GM10248 (cell line): ENCODE results near the gene AKR1C1.
"Not testable (repeated sequence)": the region's sequence is repeated elsewhere in the genome, so short reads cannot be mapped to it uniquely, and the experiment has no call there.

Experiments
- CTCF ChIA-PET: fragments of 300-600 bp; sonication (Branson Sonifier 250); formaldehyde crosslinking; extraction: SDS; loops from one replicate; lab custom pipeline; 2021; ENCODE audit warnings: antibody characterized with exemption; lab: Yijun Ruan, JAX
- POLR2A ChIA-PET: fragments of 350-650 bp; sonication (Branson Sonifier 250); formaldehyde crosslinking; extraction: SDS; loops from one replicate; lab custom pipeline; 2020; ENCODE audit warnings: antibody characterized with exemption; lab: Yijun Ruan, JAX
- DNase-seq: peaks from one replicate; pipeline ENCODE4 v3.0.0; 2012; ENCODE audit errors: extremely low spot score
- TF ChIP-seq, protein P1 (sequence below): IDR thresholded peaks from 2 replicates; pipeline ENCODE4 v1.5.1; 2012; ENCODE audit warnings: mild to moderate bottlenecking, low read depth; ENCODE audit errors: extremely low read depth, missing control alignments, control extremely low read depth

AKR1C1 gene

DNA sequence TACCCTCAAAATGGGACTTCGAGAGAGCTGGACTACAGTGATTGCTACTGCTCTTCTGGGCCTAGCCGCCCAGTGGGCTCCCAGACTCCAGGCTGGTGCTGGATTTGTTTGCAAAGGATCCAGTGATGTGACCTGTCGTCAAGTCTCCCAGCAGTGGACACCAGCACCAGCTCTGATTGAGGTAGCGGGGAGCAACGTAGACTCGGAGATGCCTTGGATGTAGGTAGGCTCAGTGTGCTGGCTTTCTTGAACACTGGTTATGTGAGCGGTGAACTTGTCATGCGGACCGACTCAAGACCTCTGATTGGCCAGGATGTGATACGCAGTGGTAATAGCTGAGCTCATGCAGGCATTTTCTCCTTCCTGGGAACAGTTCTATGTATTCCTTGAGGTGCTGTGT is 21.0 kb downstream of the AKR1C1 start:
- ChIA-PET POLR2A (interaction anchor here (0.6 kb wide), 1 partner anchor 598 kb away, joined by 6 read pairs; no protein-coding TSS in a partner anchor), CTCF (interaction anchor here (1.7 to 5.0 kb wide), 2 partner anchors 134 to 169 kb away, joined by 4 to 52 read pairs; no protein-coding TSS in a partner anchor)
- TF ChIP-seq, protein P1, sequence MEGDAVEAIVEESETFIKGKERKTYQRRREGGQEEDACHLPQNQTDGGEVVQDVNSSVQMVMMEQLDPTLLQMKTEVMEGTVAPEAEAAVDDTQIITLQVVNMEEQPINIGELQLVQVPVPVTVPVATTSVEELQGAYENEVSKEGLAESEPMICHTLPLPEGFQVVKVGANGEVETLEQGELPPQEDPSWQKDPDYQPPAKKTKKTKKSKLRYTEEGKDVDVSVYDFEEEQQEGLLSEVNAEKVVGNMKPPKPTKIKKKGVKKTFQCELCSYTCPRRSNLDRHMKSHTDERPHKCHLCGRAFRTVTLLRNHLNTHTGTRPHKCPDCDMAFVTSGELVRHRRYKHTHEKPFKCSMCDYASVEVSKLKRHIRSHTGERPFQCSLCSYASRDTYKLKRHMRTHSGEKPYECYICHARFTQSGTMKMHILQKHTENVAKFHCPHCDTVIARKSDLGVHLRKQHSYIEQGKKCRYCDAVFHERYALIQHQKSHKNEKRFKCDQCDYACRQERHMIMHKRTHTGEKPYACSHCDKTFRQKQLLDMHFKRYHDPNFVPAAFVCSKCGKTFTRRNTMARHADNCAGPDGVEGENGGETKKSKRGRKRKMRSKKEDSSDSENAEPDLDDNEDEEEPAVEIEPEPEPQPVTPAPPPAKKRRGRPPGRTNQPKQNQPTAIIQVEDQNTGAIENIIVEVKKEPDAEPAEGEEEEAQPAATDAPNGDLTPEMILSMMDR: no peak
- DNase-seq: no peak

DNA sequence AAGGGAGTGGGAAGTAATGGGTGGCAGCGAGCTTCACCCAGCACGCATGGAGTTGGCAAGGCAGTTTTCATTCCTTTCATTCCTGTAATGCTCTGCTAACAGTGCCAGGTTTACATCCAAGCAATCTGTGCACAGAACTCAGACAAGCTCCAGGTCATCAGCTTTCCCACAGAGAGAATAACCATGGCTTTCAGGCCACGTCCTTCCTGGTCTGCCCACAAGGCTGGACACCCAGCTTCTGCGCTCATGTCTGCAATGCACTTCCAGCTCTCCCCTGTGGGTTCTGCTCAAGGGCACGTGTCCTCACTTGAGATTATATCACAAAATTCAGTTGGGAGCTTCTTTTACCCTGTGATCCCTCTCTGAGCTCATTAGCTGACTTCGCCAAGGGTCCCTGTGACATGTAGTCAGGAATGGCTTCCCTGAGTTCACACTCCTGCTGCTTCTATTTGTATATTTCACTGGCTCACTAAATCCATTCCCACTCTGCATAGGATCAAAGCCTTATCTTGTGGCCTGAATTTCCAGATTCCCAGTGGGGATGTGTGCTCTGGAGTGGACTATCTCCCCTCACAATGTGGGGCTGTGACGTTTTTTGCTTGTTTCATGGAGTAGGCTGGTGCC is 21.9 kb downstream of the AKR1C1 start:
- DNase-seq: no peak
- POLR2A ChIA-PET: no interaction called here
- CTCF ChIA-PET: interaction anchor here (1.7 to 5.0 kb wide), 2 partner anchors 135 to 170 kb away, joined by 4 to 52 read pairs; no protein-coding TSS in a partner anchor

DNA sequence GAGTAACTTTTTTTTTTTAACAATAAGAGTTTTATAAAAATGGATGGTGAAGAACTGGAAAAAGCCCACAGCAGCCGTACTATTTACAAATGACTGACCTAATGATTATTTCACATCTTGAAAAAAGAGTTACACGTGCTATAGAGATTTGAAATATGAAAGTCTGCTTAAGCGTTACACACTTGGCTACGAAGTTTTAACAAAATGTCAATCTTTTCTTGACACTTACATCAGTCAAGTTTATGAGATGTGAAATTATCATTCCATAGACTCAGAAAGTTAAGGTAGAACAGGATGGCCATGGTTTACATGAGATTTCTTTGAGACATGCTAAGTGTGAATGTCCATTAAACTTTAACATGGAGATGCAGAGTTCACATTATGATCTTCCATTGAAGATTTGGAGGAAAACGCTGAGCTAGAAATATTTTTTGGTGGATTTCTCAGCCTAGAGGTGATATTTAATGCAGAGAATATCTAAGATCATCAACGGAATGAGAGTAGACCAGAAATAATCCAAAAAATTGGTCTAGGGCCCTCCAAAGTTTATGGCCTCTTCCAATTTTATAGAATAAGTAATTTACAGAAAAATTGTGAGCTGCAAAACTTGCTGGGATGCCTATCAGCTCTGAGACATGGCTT is 24.9 kb downstream of the AKR1C1 start:
- CTCF ChIA-PET, POLR2A ChIA-PET, DNase-seq: not testable (repeated sequence)

More for the DNA sequence above, 21.9 kb downstream of the AKR1C1 start:
- TF ChIP-seq, protein P1: no peak

DNA sequence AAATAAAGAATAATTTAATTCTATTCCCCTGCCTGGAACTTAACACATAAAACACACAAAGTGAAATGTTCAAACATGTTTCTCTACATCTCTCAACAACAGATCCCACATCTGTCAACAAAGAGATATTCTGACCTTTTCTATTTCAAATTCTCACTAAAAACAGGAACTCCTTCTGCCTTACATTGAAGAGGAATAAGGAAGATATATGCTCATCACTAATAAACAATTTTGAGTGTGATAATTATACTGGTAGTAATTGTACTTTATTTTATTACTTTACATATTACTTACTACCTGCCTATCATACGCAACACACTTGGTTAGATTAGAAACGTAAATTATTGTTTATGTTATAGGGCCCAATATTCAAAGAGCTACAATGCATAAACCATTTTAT is 27.0 kb downstream of the AKR1C1 start:
- DNase-seq: no peak
- CTCF ChIA-PET: no interaction called here
- TF ChIP-seq, protein P1: no peak
- POLR2A ChIA-PET: no interaction called here

DNA sequence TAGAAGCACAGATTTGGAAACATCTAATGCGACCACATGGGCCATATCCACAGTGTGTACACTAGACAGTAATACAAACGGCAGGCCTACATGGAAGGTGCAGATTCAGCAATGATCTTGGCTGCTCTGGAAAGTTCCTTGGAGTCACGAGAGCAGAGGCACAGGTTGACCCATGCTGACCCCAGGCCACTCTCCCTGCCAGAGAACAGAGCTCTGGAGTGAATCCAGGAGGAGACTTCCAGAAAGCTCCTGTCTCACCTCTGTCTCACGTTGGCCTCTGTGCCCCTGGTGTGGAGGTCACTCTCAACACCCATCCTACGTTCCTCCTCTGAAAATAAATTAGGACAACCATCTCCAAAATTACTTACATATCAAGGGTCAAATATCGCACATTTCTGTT is 28.2 kb downstream of the AKR1C1 start:
- DNase-seq, POLR2A ChIA-PET, CTCF ChIA-PET: not testable (repeated sequence)

DNA sequence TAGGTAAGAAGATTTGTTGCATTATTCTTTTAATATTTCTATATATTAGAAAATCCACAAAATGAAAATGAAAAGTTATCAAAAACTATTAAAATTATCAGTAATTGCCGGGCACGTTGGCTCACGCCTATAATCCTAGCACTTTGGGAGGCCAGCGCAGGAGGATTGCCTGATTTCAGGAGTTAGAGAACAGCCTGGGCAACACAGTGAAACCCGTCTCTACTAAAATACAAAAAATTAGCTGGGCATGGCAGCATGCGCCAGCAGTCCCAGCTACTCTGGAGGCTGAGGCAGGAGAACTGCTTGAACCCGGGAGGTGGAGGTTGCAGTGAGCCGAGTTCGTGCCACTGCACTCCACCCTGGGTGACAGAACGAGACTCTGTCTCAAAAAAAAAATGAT is 29.3 kb downstream of the AKR1C1 start:
- POLR2A ChIA-PET, CTCF ChIA-PET, DNase-seq: not testable (repeated sequence)

DNA sequence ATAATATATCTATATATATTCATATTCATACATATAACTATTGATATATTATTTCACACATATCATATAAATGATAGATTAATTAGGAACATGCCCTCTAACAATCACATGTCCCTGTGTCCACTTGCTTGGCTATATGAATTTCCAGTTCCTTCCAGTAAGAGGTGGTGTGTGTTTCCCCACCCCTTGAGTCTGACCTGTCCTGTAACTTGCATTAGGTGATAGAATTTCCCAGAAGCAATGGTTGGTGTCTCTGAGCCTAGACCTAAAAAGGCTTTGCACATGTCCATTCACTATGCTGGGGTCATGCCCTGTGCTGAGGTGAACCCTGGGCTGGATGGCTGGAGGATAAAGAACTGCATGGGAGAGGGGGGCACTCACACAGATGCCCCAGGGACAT is 31.0 kb downstream of the AKR1C1 start:
- POLR2A ChIA-PET, CTCF ChIA-PET: not testable (repeated sequence)

DNA sequence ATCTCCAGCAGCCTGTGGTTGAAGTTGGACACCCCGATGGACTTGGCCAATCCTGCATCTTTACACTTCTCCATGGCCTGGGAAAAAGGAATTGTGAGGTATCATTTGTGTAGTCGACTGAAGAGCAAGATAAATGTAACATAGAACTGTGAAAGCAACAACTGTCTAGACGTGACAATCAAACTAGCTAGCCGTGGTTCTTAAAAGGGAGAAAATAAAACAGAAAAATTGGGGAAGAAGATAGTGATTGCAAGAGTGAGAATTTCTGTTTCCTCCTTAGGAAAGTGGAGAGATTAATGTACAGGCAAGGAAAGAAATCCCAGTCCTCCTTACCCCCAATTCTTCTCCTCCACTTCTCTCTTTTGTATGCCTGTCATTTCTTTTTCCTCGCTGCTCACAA is 35.5 kb downstream of the AKR1C1 start:
- no peak for DNase-seq
- ChIA-PET POLR2A (no interaction called here), CTCF (no interaction called here)
- TF ChIP-seq, protein P1: no peak

More for the DNA sequence above, 31.0 kb downstream of the AKR1C1 start:
- not testable (repeated sequence) for DNase-seq
